Measurements from ENCODE around the gene ATAD1.

The ATAD1 gene

GRCh38 chr10:87799860-87800259, 18.2 kb downstream of the ATAD1 start:
- DNase-seq = no peak

- DNase-seq = no peak
Measured at GRCh38 chr10:87798082-87798481, 19.9 kb downstream of the ATAD1 start.

- no peak for DNase-seq
Measured at GRCh38 chr10:87794285-87794684, 23.7 kb downstream of the ATAD1 start.

GRCh38 chr10:87790185-87790584, 27.8 kb downstream of the ATAD1 start:
- no peak for DNase-seq

GRCh38 chr10:87786421-87786820, 31.6 kb downstream of the ATAD1 start:
- DNase-seq = no peak

GRCh38 chr10:87782721-87783120, 35.3 kb downstream of the ATAD1 start:
- no peak for DNase-seq

GRCh38 chr10:87781545-87781944, 36.5 kb downstream of the ATAD1 start:
- no peak for DNase-seq

GRCh38 chr10:87776328-87776727, 41.7 kb downstream of the ATAD1 start:
- DNase-seq = no peak

- no peak for DNase-seq
Measured at GRCh38 chr10:87775766-87776165, 42.3 kb downstream of the ATAD1 start.

- DNase-seq = peak; percentile 20
Measured at GRCh38 chr10:87771871-87772500, 46.0 kb downstream of the ATAD1 start.

GRCh38 chr10:87767253-87767652, 50.8 kb downstream of the ATAD1 start:
- no peak for DNase-seq

GRCh38 chr10:87765666-87766376, 52.2 kb downstream of the ATAD1 start:
- no peak for DNase-seq

GRCh38 chr10:87764072-87764934, 53.7 kb downstream of the ATAD1 start:
- DNase-seq = no peak

GRCh38 chr10:87763086-87763861, 54.8 kb downstream of the ATAD1 start:
- no peak for DNase-seq

GRCh38 chr10:87761892-87762291, 56.1 kb downstream of the ATAD1 start:
- no peak for DNase-seq

GRCh38 chr10:87761153-87761552, 56.9 kb downstream of the ATAD1 start:
- DNase-seq = no peak

- no peak for DNase-seq
Measured at GRCh38 chr10:87760195-87760905, 57.7 kb downstream of the ATAD1 start.

- no peak for DNase-seq
Measured at GRCh38 chr10:87759551-87759950, 58.5 kb downstream of the ATAD1 start.

GRCh38 chr10:87757685-87758084, 60.3 kb downstream of the ATAD1 start:
- DNase-seq = no peak

GRCh38 chr10:87753995-87754866, 63.8 kb downstream of the ATAD1 start:
- DNase-seq = no peak

GRCh38 chr10:87752566-87752965, 65.5 kb downstream of the ATAD1 start:
- DNase-seq = no peak

All from CD4-positive, alpha-beta T cell treated with Interleukin-12 subunit alpha and Interleukin-12 subunit beta, for 1 hour (primary cell).